NCI-H748 treated with DMSO at 0.1 percent for 48 hours (cell line): Measurements from ENCODE around the gene TEKT4.
"Not testable (repeated sequence)": the region's sequence is repeated elsewhere in the genome, so short reads cannot be mapped to it uniquely, and the experiment has no call there.

Experiments used
- DNase-seq: peaks from one replicate; lab custom pipeline; 2025; lab: John Stamatoyannopoulos, UW

The TEKT4 gene

DNA sequence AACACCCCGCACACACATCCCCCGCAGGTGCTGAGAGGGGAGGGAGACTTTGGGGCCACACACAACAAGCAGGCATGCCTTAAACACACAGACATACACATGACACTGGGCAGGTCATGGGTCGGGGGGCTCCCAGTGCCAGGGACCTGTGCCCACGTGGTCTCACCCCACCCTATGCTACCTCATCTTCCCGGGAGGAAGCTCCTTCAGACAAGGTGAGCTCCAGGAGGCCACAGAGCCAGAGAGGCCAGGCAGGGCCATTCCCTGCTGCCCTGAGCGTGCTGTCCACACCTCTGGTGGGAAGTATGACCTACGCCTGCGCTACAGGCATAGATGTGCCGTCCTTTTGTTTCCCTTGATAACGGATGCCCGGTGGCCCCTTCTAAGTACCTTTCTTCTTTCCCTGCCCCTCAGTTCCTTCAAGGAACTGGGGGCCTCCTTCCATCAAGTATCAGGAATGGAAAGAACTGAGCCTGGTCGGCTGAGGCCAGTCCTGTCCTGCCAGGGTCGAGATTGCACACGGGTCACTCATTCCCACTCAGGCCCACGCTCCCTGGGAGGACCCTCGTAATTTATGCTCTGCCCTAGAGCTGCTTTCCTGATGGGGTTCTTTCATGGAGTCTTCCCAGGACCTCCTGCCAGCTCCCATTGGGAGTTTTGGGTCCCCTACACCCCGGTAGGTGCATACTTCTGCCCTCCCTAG is 4.7 kb downstream of the TEKT4 start:
- no peak for DNase-seq

DNA sequence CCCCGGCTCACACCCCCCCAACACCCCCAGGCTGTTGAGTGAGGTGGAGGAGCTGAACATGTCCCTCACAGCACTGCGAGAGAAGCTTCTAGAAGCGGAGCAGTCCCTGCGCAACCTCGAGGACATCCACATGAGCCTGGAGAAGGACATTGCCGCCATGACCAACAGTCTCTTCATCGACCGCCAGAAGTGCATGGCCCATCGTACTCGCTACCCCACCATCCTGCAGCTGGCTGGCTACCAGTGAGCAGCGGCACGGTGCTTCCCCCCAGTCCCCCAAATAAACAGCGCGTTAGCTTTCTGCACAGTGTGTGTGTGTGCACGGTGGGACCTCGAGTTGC is 5.3 kb downstream of the TEKT4 start:
- DNase-seq, result no peak

DNA sequence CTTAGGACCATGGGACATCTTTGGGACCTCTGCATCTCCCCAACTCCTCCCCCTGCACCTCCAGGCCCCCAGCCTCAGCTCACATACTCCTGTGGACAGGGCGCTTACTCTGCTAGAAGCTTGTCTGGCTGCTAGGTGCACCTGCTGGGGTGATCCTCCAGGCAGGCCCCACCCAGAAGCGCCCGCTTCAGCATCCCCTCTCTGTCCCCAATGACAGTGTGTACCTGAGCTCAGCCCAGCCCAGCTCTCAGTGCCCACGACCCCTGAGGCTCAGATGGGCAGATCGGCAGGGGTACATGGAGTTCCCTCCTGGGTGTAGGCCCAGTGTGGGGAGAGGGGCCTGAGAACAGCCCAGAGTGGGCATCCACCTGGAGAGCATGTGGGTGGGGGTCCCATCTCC is 5.9 kb downstream of the TEKT4 start:
- DNase-seq, result no peak

DNA sequence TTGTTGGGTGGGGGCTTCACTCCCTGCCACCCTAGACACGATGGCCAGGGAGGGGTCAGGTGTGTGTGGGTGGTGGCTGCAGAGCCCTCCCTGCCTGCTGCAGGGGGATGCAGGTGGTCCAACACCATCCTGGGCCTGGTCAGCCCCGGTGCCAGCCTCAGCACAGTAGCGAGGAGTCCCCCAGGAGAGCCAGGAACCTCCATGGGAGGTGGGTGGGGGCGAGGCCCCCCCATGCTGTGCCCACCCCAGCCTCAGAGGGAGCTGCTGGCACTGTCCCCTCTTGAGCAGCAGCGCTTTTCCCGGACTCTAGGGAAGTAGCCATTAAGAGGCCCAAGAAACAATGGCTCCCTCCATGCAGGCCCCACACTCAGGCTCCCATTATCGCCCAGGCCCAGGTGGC is 7.3 kb downstream of the TEKT4 start:
- DNase-seq, result not testable (repeated sequence)

DNA sequence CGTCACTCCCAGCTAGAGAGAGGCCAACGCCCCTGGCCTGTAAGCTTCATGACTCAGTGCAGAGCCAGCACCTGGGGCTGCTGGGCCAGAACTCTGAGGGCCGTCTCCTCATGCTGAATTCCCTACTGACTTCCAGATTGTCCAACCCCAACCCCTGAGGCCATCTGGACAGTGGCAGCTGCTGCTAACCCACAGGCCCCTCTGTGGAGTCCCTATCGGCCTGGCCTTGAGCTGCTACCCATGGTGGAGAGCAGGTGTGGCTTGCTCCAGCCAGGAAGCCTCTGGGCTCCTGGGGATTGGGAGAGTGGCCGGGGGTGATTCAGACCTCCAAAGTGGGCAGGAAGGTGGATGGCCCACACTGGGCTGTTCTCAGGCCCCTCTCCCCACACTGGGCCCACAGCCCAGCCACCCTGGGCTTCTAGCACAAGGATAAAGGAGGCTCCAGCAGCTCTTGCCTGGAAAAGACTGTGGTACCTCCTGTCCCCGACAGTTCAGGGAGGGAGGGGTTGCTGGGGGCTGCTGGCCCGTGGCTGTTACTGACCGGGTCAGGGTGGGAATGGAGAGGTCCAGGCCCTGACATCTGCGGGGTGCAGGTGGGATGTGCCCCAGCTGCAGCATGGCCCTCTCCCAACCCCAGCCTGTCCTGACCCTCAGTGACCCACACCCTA is 8.2 kb downstream of the TEKT4 start:
- DNase-seq, result no peak

DNA sequence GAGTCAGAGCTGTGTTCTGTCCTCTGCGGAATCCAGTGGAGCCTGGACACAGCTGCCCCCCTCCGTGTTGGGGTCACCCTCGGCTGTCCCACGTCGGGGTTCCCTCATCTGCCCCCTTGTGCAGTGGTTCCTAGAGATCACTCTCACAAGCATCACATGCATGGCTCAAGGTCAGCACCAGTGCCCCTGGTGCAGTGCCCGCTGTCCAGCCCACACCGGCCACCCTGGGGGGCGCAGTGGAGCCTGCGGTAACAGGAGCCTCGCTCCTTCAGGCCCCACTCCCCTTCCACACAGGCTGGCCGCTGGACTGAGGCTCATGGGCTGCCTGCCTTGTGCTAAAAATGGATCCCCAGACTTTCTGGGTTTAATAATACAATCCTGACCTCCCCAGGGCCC is 8.8 kb downstream of the TEKT4 start:
- DNase-seq, result no peak

DNA sequence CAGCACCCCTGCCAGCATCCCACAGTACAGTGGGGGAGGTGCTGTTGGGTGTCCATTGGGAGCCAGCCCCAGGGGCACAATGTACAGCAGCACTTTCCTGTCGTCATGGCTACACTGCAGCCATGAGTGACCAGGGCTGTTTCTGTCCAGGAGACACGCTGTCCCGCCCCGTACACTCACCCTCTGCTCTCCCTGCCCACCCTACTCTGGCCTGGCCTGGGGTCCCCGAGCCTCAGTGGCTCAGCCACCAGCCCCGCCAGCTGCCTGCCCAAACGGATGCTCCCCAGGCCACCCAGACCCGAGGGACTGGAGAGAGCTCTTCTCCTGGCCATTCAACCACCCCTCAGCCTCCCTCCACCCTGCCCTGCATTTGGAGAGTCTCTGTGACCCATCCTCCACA is 9.3 kb downstream of the TEKT4 start:
- no peak for DNase-seq

DNA sequence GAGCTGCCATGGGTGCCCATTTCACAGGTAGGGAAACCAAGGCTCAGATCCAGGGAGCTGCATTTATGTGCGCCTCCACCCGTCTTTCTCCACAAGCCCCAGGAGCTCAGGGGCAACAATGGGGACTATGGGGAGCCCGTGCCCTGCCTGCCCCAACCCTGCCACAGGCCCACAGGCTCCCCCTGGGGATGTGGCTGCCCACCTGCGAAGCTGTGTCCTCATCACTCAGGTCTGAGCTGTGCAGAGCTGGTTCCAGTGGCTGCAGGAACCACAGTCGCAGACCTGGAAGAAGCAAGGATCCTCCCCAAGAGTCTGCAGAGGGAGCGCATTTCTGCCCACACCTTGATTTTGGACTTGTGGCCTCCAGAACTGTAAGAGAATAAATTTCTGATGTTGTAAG is 9.8 kb downstream of the TEKT4 start:
- no peak for DNase-seq

DNA sequence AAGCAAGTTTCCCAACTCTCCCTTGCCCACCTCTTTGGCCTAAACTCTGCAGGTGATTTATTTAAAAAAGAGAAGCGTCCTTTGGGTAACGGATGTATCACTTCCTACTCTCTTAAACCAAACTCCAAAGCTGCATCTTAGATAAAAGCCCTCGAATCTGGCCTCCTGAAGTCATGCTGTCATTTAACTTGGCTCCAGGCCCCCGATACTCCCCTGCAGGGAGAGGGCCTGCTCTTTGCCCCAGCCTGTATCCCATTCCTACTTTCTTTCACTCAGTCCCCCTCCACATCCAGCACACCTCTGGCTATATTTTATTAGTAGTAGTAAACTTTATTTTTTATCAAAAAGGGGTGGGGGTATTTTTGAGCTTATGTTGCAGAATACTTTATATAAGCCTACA is 19.0 kb downstream of the TEKT4 start:
- no peak for DNase-seq

DNA sequence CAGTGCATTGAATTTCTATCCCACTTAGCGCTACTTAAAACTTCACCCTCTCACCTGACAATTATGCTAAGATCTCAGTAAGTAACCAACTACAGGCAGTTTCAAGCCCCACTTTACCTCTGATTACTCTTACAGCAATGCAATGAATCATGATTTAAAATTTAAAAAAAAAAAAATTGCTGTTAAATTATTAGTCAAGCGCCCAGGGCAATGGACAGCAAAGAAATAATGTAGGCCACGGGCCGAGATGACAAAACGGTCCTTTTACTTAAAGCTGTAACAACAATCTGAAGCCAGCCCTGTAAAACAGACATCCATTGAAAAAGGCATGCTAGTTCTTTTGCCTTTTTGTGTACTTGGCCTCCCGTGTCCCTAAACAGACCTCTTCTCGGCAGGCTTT is 24.0 kb downstream of the TEKT4 start:
- not testable (repeated sequence) for DNase-seq

DNA sequence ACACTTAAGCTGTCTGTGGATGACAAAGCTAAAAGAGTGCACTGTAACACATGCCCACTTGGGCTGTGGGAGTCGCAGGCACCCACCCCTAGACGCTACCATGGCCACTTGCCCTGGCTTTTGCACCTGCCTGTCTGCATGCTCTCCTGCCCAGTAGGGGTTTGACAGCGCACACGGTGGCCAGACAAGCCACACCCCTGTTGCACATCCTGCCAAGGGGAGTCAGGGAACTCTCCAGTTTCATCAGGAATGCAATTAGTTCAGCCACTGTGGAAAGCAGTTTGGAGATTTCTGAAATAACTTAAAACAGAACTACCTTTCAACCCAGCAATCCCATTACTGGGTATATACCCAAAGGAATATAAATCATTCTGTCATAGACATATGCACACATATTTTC is 35.7 kb downstream of the TEKT4 start:
- not testable (repeated sequence) for DNase-seq

DNA sequence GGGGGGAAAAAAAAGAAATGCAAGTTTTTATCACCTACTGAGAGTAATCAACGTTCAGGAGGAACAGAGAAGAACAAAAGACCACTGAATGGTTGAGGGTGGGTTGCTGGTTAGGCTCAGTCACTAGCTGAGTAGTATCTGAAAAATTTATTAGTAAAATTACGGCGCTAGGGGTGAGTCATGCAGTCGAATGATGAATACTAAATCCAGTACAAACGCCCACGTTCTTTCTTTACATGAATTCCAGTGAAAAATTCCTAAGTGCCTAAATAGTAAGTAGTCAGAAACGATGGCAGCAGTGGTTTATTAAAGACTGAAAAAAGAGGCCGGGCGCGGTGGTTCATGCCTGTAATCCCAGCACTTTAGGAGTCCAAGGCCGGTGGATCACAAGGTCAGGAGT is 52.0 kb downstream of the TEKT4 start:
- no peak for DNase-seq

DNA sequence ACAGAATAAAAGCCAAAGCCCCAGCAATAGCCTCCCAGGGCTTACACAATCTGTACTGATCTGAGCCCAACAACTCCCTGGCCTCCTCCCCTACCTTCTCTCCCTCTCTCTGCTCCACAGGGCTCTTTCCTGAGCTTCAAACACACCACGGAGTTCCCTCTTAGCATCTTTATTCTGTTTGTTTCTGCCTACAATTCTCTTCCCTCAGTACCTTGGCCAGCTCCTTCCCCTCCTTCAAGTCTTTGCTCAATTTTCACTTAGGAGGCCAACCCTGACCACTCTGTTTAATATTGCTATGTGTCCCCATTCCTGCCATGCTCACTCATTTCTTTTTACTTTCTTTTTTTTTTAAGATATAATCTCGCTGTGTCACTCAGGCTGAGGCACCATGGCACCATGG is 53.8 kb downstream of the TEKT4 start:
- not testable (repeated sequence) for DNase-seq
